Peyer's patch (tissue), 4 donors: ENCODE measurements around the gene ZNF236. TPM values are rescaled to one million over a fixed set of nuclear protein-coding genes. Genes with fewer than 3 reads are reported as not detected.

Experiments used
- DNase-seq, 3 donors: peaks; one replicate each; pipeline ENCODE4 v3.0.0-alpha.2; 2017 to 2019
- H3K27ac ChIP-seq, 4 donors: fragments of 200-600 bp; sonication (generic); one replicate each; pipeline ENCODE4 v1.5.1; 2016 to 2019
- H3K27me3 ChIP-seq, 2 donors: fragments of 200-600 bp; sonication (generic); one replicate each; pipeline ENCODE4 v1.5.1; 2019
- H3K36me3 ChIP-seq, 3 donors: fragments of 200-600 bp; sonication (generic); one replicate each; pipeline ENCODE4 v1.5.1; 2016 to 2019
- H3K4me1 ChIP-seq, 4 donors: fragments of 200-600 bp; sonication (generic); one replicate each; pipeline ENCODE4 v1.5.1; 2016 to 2019
- H3K4me3 ChIP-seq, 4 donors: fragments of 200-600 bp; sonication (generic); 1 replicate in 3 of 4; 2 replicates in 1 of 4; pipeline ENCODE4 v1.5.1; 2016 to 2019; ENCODE audit warnings: mild to moderate bottlenecking in 1 of 4
- H3K9me3 ChIP-seq, 4 donors: fragments of 200-600 bp; sonication (generic); one replicate each; pipeline ENCODE4 v1.5.1; 2016 to 2019; ENCODE audit warnings: mild to moderate bottlenecking in 1 of 4
- CTCF ChIP-seq, 6 experiments: fragments of 450-650 bp in 4 of 6; fragments of 200-600 bp in 2 of 6; sonication (generic) in 1 of 6; IDR thresholded peaks; one replicate each; pipeline ENCODE4 v1.5.1; 2017 to 2019; ENCODE audit warnings: antibody characterized with exemption in 6 of 6, mild to moderate bottlenecking in 3 of 6, moderate library complexity in 1 of 6
- POLR2A ChIP-seq, 2 donors: fragments of 450-650 bp; IDR thresholded peaks; one replicate each; pipeline ENCODE4 v1.5.1; 2017; ENCODE audit warnings: antibody characterized with exemption in 2 of 2, mild to moderate bottlenecking in 2 of 2, moderate library complexity in 2 of 2
- total RNA-seq, 4 donors: library from RNA; depleted of rRNA; stranded (reverse); fragments of >200 nt; gene quantifications; one replicate each; pipeline ENCODE4 v1.1.0, GENCODE V29; 2016

The ZNF236 gene
- total RNA-seq, 4 donors from 2014 or later: 13.8 to 57.8 (median 27.7) TPM

- peak overlapping the region in 1 of 4 donors; percentile 45 for H3K27ac ChIP-seq
- H3K36me3 ChIP-seq: peaks cover 0 to 44% (median 0%) of the 10 kb centered on the region in 3 donors
- DNase-seq: no peak
- H3K9me3 ChIP-seq: no peaks in the 10 kb centered on the region
- TF ChIP-seq POLR2A (IDR thresholded peaks at IDR 0.05) (no peak), CTCF (IDR thresholded peaks at IDR 0.05) (no peak)
- no peaks in the 10 kb centered on the region for H3K27me3 ChIP-seq
- no peak overlapping the region for H3K4me3 ChIP-seq
- no peaks in the 10 kb centered on the region for H3K4me1 ChIP-seq
Measured at GRCh38 chr18:76953156-76953555, 130.8 kb downstream of the ZNF236 start.

GRCh38 chr18:76953583-76954233 is 131.4 kb downstream of the ZNF236 start:
- no peak for DNase-seq
- TF ChIP-seq POLR2A (IDR thresholded peaks at IDR 0.05) (no peak), CTCF (IDR thresholded peaks at IDR 0.05) (no peak)

GRCh38 chr18:76955524-76956170 is 133.3 kb downstream of the ZNF236 start:
- Histone ChIP-seq H3K4me3 (no peak overlapping the region), H3K27ac (no peak overlapping the region), H3K4me1 (no peaks in the 10 kb centered on the region), H3K36me3 (peaks cover 0 to 63% (median 0%) of the 10 kb centered on the region in 3 donors), H3K9me3 (no peaks in the 10 kb centered on the region), H3K27me3 (no peaks in the 10 kb centered on the region)
- DNase-seq: no peak
- TF ChIP-seq CTCF (IDR thresholded peaks at IDR 0.05): no peak
- no peak for TF ChIP-seq POLR2A (IDR thresholded peaks at IDR 0.05)

More at GRCh38 chr18:76953583-76954233, 131.4 kb downstream of the ZNF236 start:
- H3K4me3 ChIP-seq: no peak overlapping the region
- H3K27me3 ChIP-seq: no peaks in the 10 kb centered on the region
- peak overlapping the region in 1 of 4 donors; percentile 45 for H3K27ac ChIP-seq
- peaks cover 0 to 46% (median 0%) of the 10 kb centered on the region in 3 donors for H3K36me3 ChIP-seq
- H3K4me1 ChIP-seq: no peaks in the 10 kb centered on the region
- H3K9me3 ChIP-seq: no peaks in the 10 kb centered on the region

GRCh38 chr18:76956648-76957047 is 134.3 kb downstream of the ZNF236 start:
- Histone ChIP-seq H3K9me3 (no peaks in the 10 kb centered on the region), H3K36me3 (peaks cover 0 to 71% (median 0%) of the 10 kb centered on the region in 3 donors), H3K4me3 (no peak overlapping the region), H3K27me3 (no peaks in the 10 kb centered on the region), H3K4me1 (no peaks in the 10 kb centered on the region), H3K27ac (no peak overlapping the region)
- no peak for DNase-seq
- TF ChIP-seq CTCF (IDR thresholded peaks at IDR 0.05) (no peak), POLR2A (IDR thresholded peaks at IDR 0.05) (no peak)

- H3K4me1 ChIP-seq: no peaks in the 10 kb centered on the region
- no peaks in the 10 kb centered on the region for H3K27me3 ChIP-seq
- H3K27ac ChIP-seq: no peak overlapping the region
- peaks cover 0 to 64% (median 0%) of the 10 kb centered on the region in 3 donors for H3K36me3 ChIP-seq
- no peak overlapping the region for H3K4me3 ChIP-seq
- no peak for DNase-seq
- H3K9me3 ChIP-seq: no peaks in the 10 kb centered on the region
- TF ChIP-seq CTCF (IDR thresholded peaks at IDR 0.05) (no peak), POLR2A (IDR thresholded peaks at IDR 0.05) (no peak)
Measured at GRCh38 chr18:76957384-76958355, 135.3 kb downstream of the ZNF236 start.
